Omental fat pad (tissue), 4 donors: ENCODE data around the gene PXK. TPM values are rescaled to one million over a fixed set of nuclear protein-coding genes. Genes with fewer than 3 reads are reported as not detected.

Experiments used
- ATAC-seq: fragments of 150-250 bp; one replicate; pipeline ENCODE4 v1.9.1; 2016; ENCODE audit warnings: mild to moderate bottlenecking, moderate library complexity; ENCODE audit not compliant: low FRiP score
- DNase-seq: peaks from one replicate; pipeline ENCODE4 v3.0.0-alpha.2; 2019; ENCODE audit warnings: low spot score
- CTCF ChIP-seq, 3 donors: fragments of 450-650 bp; IDR thresholded peaks; one replicate each; pipeline ENCODE4 v1.5.1; 2016 to 2017; ENCODE audit warnings: antibody characterized with exemption in 3 of 3, mild to moderate bottlenecking in 3 of 3, moderate library complexity in 2 of 3
- total RNA-seq, 4 donors: library from RNA; depleted of rRNA; stranded (reverse); fragments of >200 nt; gene quantifications; one replicate each; pipeline ENCODE4 v1.1.0, GENCODE V29; 2016

The PXK gene
- total RNA-seq, 4 donors from 2014 or later = 25.3 to 51.2 (median 39.3) TPM

DNA sequence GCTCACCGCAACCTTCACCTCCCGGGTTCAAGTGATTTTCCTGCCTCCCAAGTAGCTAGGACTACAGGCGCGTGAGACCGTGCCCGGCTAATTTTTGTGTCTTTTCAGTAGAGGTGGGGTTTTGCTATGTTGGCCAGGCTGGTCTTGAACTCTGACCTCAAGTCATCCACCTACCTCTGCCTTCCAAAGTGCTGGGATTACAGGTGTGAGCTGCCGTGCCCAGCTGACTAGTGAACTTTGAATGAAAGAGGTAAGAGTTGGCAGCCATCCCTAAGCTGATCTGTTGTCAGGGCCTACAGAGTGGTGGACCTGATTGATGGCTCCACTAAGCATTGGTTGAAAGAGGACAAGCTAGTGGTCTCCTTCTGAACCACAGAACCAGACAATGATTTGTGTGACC lies 15.3 kb downstream of the PXK start:
- DNase-seq = no peak
- TF ChIP-seq CTCF (IDR thresholded peaks at IDR 0.05) = no peak
- no peak for ATAC-seq

DNA sequence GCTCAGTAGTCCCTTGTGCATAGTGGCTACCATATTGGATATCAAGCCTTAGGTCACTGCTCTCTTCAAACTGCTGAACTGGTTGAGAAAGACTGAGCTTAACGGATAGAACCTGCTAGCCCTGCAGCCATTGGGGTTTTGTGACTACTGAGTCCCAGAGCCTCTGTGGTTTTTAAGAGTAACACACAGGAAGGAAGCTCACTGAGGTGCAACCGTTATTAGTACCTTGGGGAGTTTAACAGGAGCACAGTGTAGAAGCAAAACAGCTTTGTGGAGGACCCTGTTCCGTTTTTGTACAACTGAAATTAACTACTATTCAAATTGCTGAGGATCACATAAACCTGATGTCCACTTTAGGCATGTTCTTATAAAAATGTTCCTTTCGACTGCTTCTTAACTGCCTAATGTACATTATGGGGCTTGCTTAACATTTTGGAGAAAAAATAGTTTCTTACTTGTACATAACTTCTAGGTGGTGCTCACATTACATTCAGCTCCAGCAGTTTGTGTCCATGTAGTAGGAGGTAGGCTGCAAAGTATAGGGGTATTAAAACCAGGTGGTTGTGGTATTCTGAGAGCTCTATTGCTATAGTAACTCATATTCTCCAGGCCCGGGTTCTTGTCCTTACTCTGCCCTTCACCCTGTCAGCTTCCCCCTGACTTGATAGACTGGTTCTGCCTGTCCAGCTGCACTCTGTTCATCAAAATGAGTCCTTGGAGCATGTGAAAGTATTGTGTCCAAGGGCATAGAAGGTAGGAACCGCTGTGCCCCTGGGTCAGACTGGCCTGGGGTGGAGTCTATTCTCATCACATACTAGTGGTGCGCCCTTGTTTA lies 17.3 kb downstream of the PXK start:
- DNase-seq (no peak), ATAC-seq (no peak)
- no peak for TF ChIP-seq CTCF (IDR thresholded peaks at IDR 0.05)

DNA sequence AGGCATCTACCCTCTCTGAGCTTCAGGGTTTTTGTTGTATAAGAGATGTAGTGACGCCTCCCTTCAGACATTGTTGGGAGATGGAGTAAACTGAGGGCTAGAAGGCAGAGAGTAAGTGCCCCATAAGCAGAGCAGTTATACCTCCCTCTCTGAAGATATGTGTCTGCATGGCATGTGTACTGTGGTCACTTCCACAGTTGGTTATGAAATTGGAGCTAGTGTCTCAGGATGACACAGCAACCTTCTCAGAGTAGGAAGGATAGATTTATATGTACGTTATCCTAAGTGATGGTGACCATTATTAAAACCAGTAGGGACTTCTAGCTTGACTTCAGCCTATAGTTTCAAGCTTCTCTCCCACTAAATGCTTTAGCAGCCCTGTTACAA lies 17.9 kb downstream of the PXK start:
- ATAC-seq (no peak), DNase-seq (no peak)
- no peak for TF ChIP-seq CTCF (IDR thresholded peaks at IDR 0.05)

DNA sequence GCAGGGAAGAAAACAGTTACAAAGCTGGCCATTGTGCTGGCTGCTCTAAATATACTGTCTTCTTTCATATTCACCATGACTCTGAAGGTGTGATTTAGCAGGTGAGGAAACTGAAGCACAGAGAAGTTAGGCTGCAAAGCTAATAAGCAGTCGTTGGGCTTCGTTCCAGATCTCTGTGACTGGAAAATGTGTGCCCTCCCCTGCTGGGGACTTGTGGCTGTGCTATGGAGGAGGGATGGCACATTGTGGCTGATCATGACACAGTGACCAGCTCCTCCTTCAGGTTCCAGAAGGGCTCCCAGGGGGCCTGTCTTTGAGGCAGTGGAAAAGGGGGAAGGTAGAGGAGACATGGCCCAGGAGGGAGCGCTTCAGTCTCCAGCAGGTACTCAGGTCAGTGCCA lies 19.2 kb downstream of the PXK start:
- TF ChIP-seq CTCF (IDR thresholded peaks at IDR 0.05) = no peak
- DNase-seq (no peak), ATAC-seq (peak; percentile 28)

- TF ChIP-seq CTCF (IDR thresholded peaks at IDR 0.05) = no peak
- no peak for DNase-seq
- no peak for ATAC-seq
These were observed 19.9 kb downstream of the PXK start for GRCh38 chr3:58352626-58353025.

GRCh38 chr3:58353722-58354553 lies 21.2 kb downstream of the PXK start:
- no peak for TF ChIP-seq CTCF (IDR thresholded peaks at IDR 0.05)
- ATAC-seq (no peak), DNase-seq (no peak)
